Measurements from ENCODE around the gene SLC7A5. TPM values are rescaled to one million over a fixed set of nuclear protein-coding genes. Genes with fewer than 3 reads are reported as not detected.

SLC7A5 gene
- total RNA-seq, 1 donor from 2014 or later = 466 TPM

DNA sequence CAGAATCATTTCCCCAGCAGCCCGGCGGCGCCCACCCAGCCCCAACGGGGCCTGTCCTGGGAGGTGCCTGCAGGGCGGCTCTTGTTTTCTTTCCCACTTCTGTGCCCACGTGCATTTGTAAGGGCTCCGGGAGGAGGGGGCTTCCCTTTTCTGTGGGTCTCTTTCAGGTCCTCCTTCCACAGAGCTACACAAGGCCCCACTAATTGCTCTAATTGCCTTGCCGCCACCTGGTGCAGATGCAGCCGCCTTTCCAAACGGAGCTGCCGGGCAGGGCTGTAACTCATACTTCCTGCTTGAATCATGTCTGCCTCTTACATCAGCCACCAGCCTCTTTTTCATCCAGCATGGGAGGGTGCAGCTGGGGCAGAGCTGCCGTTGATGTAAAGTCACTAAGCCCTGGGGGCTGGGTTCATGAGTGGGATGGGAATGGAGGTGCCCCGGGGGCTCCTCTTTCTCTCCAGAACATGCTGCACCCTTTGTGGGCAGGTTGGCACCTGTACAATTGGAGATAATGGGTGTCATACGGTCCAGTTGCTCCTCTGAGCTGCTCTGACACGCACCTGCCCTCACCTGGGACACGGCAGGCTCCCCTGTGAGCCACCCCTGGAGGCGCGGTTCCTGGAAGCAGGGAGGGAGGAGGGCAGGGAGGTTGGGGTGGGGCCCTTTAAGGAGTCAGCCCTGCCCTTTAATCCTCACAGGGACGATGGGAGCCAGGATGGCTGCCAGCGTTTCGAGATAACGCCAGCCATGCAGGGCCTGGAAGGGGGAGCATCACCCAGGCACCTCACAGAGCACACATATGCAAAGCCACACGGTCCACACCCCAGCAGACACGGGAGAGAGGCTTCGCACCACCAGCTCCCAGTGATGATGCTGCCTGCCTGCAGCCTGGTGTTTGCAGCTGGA, 62.4 kb downstream of the SLC7A5 start:
- intact Hi-C loops (cut with micrococcal nuclease) = loop anchor here (1.0 kb wide), 2 partner anchors 28 to 46 kb away; no protein-coding TSS in a partner anchor
- Mint-ChIP-seq H3K27ac (peak overlapping the region; percentile 90), H3K9me3 (no peaks in the 10 kb centered on the region), H3K4me3 (peak overlapping the region; percentile 87), H3K4me1 (ENCODE audit: low read depth) (peaks cover 38% of the 10 kb centered on the region), H3K27me3 (ENCODE audit: insufficient read depth) (peaks cover 1% of the 10 kb centered on the region), H3K36me3 (ENCODE audit: low read depth) (no peaks in the 10 kb centered on the region)
- peak; percentile 38 for DNase-seq (ENCODE audit: low spot score)

DNA sequence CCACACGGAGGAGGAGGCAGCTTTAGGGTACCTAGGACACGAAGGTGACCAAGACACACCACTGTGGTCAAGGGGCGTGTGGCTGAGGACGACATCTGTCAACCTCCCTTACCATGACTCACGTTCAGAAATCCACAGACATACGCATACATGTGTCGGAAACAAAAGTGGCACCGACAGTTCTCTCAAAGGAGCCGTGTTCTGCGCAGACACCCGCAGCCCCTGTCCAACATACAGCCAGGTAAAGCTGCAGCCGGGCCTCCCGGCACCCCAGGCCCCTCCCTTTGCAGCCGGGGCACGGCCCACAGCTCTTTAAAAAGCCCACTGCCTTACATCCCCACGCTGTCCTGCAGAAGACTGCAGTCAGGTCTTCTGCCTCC, 63.1 kb downstream of the SLC7A5 start:
- Mint-ChIP-seq H3K36me3 (ENCODE audit: low read depth) (no peaks in the 10 kb centered on the region), H3K4me1 (ENCODE audit: low read depth) (peaks cover 33% of the 10 kb centered on the region), H3K4me3 (peak overlapping the region; percentile 87), H3K27me3 (ENCODE audit: insufficient read depth) (peaks cover 1% of the 10 kb centered on the region), H3K9me3 (no peaks in the 10 kb centered on the region), H3K27ac (peak overlapping the region; percentile 90)
- intact Hi-C loops (cut with micrococcal nuclease) = loop anchor here (1.0 kb wide), 2 partner anchors 27 to 47 kb away; no protein-coding TSS in a partner anchor
- peak; percentile 11 for DNase-seq (ENCODE audit: low spot score)

DNA sequence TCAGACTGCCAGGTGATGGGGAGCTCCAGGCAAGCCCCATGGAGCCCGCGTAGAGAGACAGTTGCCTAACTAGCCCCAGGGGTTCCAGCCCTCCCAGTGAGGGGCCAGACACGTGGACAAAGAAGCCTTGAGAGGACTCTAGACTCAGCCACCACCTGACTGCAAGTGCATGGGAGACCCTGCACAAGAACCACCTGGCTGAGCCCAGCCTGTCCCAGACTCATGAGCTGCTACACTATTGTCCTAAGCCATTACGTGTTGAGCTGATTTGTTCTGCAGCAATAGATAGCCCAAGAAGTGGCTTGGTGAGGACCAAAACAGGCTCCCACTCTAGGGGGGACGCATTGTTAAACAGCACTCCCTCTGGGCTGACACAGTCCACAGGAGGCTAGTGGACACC, 65.9 kb downstream of the SLC7A5 start:
- H3K4me1 Mint-ChIP-seq (ENCODE audit: low read depth) = peaks cover 19% of the 10 kb centered on the region
- H3K9me3 Mint-ChIP-seq = no peaks in the 10 kb centered on the region
- no peak for DNase-seq (ENCODE audit: low spot score)
- H3K36me3 Mint-ChIP-seq (ENCODE audit: low read depth) = peaks cover 2% of the 10 kb centered on the region
- intact Hi-C loops (cut with micrococcal nuclease) = no loop called here
- H3K4me3 Mint-ChIP-seq = no peak overlapping the region
- no peaks in the 10 kb centered on the region for H3K27me3 Mint-ChIP-seq (ENCODE audit: insufficient read depth)
- no peak overlapping the region for H3K27ac Mint-ChIP-seq

DNA sequence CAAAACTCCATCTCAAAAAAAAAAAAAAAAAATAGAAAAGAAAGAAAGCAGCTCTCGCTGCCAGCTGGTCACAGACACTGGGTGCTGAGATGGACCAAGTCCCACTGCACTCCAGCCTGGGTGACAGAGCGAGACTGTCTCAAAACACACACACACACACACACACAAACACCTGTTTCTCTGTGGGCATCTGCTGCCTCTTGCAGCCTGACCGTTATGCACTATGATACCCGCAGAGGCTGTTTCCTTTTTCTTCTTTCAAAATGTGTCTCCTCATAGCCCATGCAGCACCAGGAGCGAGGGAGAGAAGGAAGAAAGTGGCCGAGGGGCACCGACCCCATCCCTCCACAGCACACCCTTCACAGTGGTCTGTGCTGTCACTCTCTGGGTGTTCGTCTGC, 66.6 kb downstream of the SLC7A5 start:
- Mint-ChIP-seq H3K27me3 (ENCODE audit: insufficient read depth) (no peaks in the 10 kb centered on the region), H3K36me3 (ENCODE audit: low read depth) (peaks cover 2% of the 10 kb centered on the region), H3K9me3 (no peaks in the 10 kb centered on the region), H3K27ac (no peak overlapping the region), H3K4me3 (no peak overlapping the region), H3K4me1 (ENCODE audit: low read depth) (peaks cover 16% of the 10 kb centered on the region)
- intact Hi-C loops (cut with micrococcal nuclease) = no loop called here
- DNase-seq (ENCODE audit: low spot score) = no peak

DNA sequence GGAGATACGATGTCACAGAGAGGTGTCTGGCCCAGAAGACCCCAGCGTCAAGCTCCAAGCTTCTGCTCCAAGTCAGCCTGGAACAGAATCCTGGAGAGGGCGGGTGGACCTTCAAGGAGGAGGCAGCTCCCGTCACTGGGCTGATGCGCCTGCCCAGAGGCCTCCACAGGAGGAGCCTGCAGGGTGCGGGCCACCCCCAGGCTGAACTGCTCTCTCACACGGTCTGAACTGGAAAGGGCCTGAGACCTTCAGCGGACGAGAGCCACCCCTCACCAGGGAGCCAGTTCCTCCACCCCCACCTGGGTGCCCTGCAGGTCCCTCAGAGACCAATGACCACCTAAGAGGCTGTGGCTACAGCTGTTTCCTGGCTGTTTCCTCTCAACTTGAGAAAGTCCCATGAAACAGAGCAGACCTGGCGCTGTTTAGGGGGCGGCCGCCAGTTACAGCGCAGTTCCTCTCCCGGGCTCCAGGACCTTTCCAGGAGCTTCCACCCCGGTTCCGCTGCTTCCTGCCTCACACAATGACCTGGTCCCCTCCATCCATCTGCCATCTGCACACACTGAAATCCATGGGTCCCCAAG, 67.5 kb downstream of the SLC7A5 start:
- intact Hi-C loops (cut with micrococcal nuclease) = no loop called here
- no peak overlapping the region for H3K4me3 Mint-ChIP-seq
- H3K9me3 Mint-ChIP-seq = no peaks in the 10 kb centered on the region
- DNase-seq (ENCODE audit: low spot score) = no peak
- peaks cover 9% of the 10 kb centered on the region for H3K4me1 Mint-ChIP-seq (ENCODE audit: low read depth)
- peaks cover 2% of the 10 kb centered on the region for H3K36me3 Mint-ChIP-seq (ENCODE audit: low read depth)
- no peak overlapping the region for H3K27ac Mint-ChIP-seq
- H3K27me3 Mint-ChIP-seq (ENCODE audit: insufficient read depth) = no peaks in the 10 kb centered on the region

DNA sequence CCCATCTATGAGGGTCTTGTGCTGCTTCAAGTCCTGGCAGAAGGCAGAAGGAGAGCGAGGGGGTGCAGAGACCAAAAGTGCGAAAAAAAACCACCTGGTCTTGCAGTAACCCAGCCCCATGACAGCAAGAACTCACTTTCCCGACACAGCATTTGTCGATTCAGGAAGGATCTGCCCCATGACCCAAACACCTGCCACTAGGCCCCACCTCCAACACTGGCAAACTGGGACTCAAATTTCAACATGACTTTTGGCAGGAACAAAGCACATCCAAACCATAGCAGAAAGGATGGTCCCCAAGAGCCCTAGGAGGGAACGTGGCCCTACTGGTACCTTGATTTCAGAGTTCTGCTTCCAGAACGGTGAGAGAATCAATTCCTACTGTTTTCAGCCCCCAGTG, 68.8 kb downstream of the SLC7A5 start:
- intact Hi-C loops (cut with micrococcal nuclease) = no loop called here
- H3K4me1 Mint-ChIP-seq (ENCODE audit: low read depth) = no peaks in the 10 kb centered on the region
- H3K27ac Mint-ChIP-seq = no peak overlapping the region
- no peaks in the 10 kb centered on the region for H3K9me3 Mint-ChIP-seq
- H3K36me3 Mint-ChIP-seq (ENCODE audit: low read depth) = peaks cover 2% of the 10 kb centered on the region
- H3K27me3 Mint-ChIP-seq (ENCODE audit: insufficient read depth) = no peaks in the 10 kb centered on the region
- no peak overlapping the region for H3K4me3 Mint-ChIP-seq
- DNase-seq (ENCODE audit: low spot score) = no peak

DNA sequence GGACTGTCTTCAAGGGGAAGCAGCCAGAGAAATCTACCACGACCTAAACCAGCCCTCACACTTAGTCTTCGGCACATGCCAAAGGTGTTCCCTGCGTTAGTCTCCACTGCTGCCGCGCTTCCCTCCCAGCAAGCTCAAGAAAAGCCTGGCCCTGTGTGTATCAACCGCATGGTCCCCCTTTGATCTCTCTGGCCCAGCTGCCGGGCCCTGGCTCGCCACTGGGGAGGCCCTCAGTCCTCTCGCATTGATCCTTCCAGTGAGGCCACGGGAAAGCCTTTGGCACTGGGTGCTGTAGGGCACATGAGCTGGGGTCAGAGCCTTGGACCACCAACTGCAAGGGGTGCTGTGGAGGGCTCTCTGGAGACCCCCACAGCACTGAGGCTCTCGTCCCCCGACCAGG, 74.0 kb downstream of the SLC7A5 start:
- Mint-ChIP-seq H3K4me3 (no peak overlapping the region), H3K4me1 (ENCODE audit: low read depth) (no peaks in the 10 kb centered on the region), H3K36me3 (ENCODE audit: low read depth) (peaks cover 2% of the 10 kb centered on the region), H3K27me3 (ENCODE audit: insufficient read depth) (peaks cover 2% of the 10 kb centered on the region), H3K27ac (no peak overlapping the region), H3K9me3 (no peaks in the 10 kb centered on the region)
- DNase-seq (ENCODE audit: low spot score) = no peak
- intact Hi-C loops (cut with micrococcal nuclease) = no loop called here

DNA sequence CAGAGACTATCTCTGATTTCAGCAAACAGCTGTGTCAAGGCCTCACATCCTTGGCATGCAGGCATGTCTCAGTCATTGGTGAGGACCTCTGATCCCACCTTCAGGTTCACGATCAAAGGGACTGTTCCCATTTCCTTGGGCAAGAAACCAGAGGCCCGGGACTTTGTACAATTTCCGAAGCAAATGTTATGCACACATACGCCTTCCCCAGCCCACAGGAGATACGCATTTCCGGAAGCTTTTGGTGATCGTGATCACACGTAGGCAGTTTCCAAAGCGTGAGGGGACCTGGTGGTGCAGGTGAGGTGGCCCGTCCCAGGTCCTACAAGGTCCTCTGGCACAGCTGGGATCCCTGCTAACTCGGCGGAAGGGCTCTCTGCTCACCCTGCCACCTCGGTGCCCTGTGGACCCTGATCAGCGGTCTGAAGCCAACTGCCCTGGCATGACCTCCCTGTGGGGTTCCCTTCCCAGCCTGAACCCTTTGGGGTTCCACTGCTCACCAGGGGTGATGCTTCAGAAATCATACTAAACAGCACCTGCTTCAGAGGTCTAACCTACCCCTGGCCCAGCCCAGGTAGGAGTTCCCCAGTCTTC, 74.7 kb downstream of the SLC7A5 start:
- H3K36me3 Mint-ChIP-seq (ENCODE audit: low read depth) = peaks cover 2% of the 10 kb centered on the region
- no peak overlapping the region for H3K4me3 Mint-ChIP-seq
- intact Hi-C loops (cut with micrococcal nuclease) = no loop called here

DNA sequence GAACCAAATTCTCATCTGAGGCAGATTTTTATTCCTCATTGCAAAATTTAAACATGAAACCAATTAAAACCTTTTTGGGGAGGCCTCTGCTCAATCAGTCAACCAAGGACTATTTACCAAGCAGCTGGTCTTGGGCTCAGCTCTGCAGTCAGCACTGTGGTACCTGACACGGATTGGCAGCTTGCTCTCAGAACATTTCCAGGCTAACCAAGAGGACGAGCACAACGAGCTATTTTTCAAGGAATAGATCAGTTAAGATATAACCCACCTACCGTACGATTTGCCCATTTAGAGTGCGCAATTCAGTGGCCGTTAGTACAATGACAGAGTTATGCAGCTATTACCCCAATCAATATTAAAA, 77.1 kb downstream of the SLC7A5 start:
- no peak for DNase-seq (ENCODE audit: low spot score)
- no peaks in the 10 kb centered on the region for H3K9me3 Mint-ChIP-seq
- no peaks in the 10 kb centered on the region for H3K4me1 Mint-ChIP-seq (ENCODE audit: low read depth)
- no peaks in the 10 kb centered on the region for H3K36me3 Mint-ChIP-seq (ENCODE audit: low read depth)
- intact Hi-C loops (cut with micrococcal nuclease) = no loop called here
- no peak overlapping the region for H3K4me3 Mint-ChIP-seq
- peaks cover 2% of the 10 kb centered on the region for H3K27me3 Mint-ChIP-seq (ENCODE audit: insufficient read depth)
- no peak overlapping the region for H3K27ac Mint-ChIP-seq

More for the DNA sequence above, 74.7 kb downstream of the SLC7A5 start:
- no peaks in the 10 kb centered on the region for H3K9me3 Mint-ChIP-seq
- H3K4me1 Mint-ChIP-seq (ENCODE audit: low read depth) = no peaks in the 10 kb centered on the region
- no peak overlapping the region for H3K27ac Mint-ChIP-seq
- no peak for DNase-seq (ENCODE audit: low spot score)
- peaks cover 2% of the 10 kb centered on the region for H3K27me3 Mint-ChIP-seq (ENCODE audit: insufficient read depth)

DNA sequence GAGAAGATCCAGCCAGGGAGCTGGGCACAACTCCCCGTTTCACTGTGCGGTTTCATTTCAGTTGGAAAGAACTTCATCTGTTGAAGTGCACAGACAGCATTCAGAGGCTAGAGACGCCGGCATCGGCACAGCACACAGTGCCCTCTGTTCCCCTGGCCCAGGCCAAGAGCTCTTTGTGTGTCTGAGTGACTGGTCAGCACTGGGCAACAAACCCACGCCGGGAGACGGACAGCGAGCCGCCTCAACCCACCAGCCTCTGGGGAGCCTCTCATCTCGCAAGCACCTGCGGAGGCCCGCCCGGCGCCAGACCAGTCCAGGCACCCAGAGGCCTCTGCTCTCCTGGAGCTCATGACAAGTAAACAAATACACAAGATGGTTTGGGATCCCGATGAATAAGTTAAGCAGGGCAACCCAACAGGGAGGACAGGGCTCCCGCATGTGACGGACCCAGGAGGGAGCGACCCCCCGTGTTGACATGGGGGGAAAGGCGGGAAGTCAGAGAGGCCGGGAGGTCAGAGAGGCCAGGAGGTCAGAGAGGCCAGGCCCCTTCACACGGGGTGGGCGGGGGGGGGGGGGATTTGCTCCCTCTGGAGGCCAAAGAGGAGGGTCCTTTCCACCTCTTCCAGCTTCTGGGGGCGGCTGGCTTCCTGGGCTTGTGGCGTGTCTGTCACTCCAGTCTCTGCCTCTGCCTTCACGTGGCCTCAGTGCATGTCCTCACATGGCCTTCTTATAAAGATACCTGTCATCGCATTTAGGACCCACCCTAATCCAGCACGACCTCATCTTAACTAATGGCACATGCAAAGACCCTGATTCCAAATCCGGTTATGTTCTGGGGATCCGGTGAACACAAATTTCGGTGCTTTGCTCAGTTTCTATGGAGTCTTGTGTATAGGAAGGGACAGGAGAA, 77.8 kb downstream of the SLC7A5 start:
- Mint-ChIP-seq H3K27ac (no peak overlapping the region), H3K36me3 (ENCODE audit: low read depth) (no peaks in the 10 kb centered on the region), H3K9me3 (no peaks in the 10 kb centered on the region), H3K4me1 (ENCODE audit: low read depth) (no peaks in the 10 kb centered on the region), H3K27me3 (ENCODE audit: insufficient read depth) (peaks cover 2% of the 10 kb centered on the region), H3K4me3 (no peak overlapping the region)
- intact Hi-C loops (cut with micrococcal nuclease) = no loop called here
- DNase-seq (ENCODE audit: low spot score) = no peak

DNA sequence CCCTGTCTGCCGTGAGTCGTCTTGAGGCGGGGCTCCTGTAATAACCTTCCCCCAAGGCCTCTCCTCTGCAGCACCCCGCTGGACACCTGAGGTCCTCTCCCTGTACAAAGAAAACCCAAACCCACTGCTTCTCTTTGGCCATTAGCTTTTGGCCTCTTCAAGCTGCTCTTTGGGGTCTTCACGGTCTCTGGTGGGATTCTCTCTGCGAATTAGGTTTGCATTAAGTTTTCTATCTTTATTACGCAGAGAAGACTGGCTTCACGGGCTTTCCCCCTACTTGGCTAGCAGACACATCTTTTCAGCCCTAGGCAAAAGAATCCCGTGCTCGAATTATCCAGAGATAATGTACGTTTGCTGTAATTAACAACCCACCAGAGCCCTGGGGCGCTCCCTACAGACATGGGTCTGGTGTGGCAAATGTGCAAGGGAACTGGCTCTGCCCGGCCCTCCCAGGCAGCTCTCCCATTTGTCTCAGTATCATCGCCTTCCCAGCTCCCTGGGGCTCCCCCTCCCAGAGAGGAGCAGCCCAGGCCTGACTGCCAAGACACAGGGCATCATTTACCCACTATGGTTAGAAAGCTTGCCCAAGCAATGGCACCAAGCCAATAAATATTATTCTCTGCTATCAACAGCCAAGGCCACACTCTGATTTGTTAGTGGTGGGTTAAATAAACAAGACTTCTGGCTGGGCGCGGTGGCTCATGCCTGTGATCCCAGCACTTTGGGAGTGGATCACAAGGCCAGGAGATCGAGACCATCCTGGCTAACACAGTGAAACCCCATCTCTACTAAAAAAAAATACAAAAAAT, 78.8 kb downstream of the SLC7A5 start:
- Mint-ChIP-seq H3K27ac (no peak overlapping the region), H3K36me3 (ENCODE audit: low read depth) (no peaks in the 10 kb centered on the region), H3K27me3 (ENCODE audit: insufficient read depth) (peaks cover 6% of the 10 kb centered on the region), H3K4me3 (no peak overlapping the region), H3K4me1 (ENCODE audit: low read depth) (no peaks in the 10 kb centered on the region), H3K9me3 (no peaks in the 10 kb centered on the region)
- intact Hi-C loops (cut with micrococcal nuclease) = no loop called here
- no peak for DNase-seq (ENCODE audit: low spot score)

Measured in activated T-helper 1 cell treated with anti-CD3 and anti-CD28 coated beads, Interleukin-12 subunit alpha, Interleukin-12 subunit beta, Interleukin-2, Interleukin-4 antibody, amounts not matched to agents 30 ng/mL and 10 ng/mL and 1 ng/mL, durations not matched to agents 14 hours and 24 hours and 36 hours (primary cell).